Erythroblast (primary cell): Measurements from ENCODE around the gene GALR1.

Experiments
- GATA1 ChIP-seq: IDR thresholded peaks from 2 replicates; pipeline ENCODE4 v1.6.1; 2011; ENCODE audit warnings: low read depth, mild to moderate bottlenecking, control low read depth, low read length, moderate library complexity
- POLR2A ChIP-seq: IDR thresholded peaks from 2 replicates; pipeline ENCODE4 v1.6.1; 2011; ENCODE audit warnings: mild to moderate bottlenecking, low read length

GRCh38 chr18:77223221-77223639 is 26.4 kb upstream of the GALR1 start:
- TF ChIP-seq POLR2A (no peak), GATA1 (no peak)
